Measurements from ENCODE around the gene BBIP1.

The BBIP1 gene

GRCh38 chr10:110852947-110853346 is 66.0 kb downstream of the BBIP1 start:
- Histone ChIP-seq H3K4me3 (ENCODE audit: low read depth, low read length) (no peak overlapping the region), H3K27ac (no peak overlapping the region), H3K36me3 (no peaks in the 10 kb centered on the region), H3K27me3 (ENCODE audit: insufficient read depth, low read depth, severe bottlenecking) (no peaks in the 10 kb centered on the region), H3K9me3 (ENCODE audit: severe bottlenecking) (no peaks in the 10 kb centered on the region)
- TF ChIP-seq CTCF (IDR thresholded peaks at IDR 0.05; ENCODE audit: low read depth, low read length) = no peak
- DNase-seq = no peak

GRCh38 chr10:110852255-110852896 is 66.6 kb downstream of the BBIP1 start:
- Histone ChIP-seq H3K27ac (no peak overlapping the region), H3K36me3 (no peaks in the 10 kb centered on the region), H3K4me3 (ENCODE audit: low read depth, low read length) (no peak overlapping the region), H3K9me3 (ENCODE audit: severe bottlenecking) (no peaks in the 10 kb centered on the region), H3K27me3 (ENCODE audit: insufficient read depth, low read depth, severe bottlenecking) (no peaks in the 10 kb centered on the region)
- peak; percentile 35 for DNase-seq
- no peak for TF ChIP-seq CTCF (IDR thresholded peaks at IDR 0.05; ENCODE audit: low read depth, low read length)

- no peaks in the 10 kb centered on the region for H3K9me3 ChIP-seq (ENCODE audit: severe bottlenecking)
- DNase-seq = no peak
- TF ChIP-seq CTCF (IDR thresholded peaks at IDR 0.05; ENCODE audit: low read depth, low read length) = no peak
- no peak overlapping the region for H3K4me3 ChIP-seq (ENCODE audit: low read depth, low read length)
- no peak overlapping the region for H3K27ac ChIP-seq
- no peaks in the 10 kb centered on the region for H3K27me3 ChIP-seq (ENCODE audit: insufficient read depth, low read depth, severe bottlenecking)
- no peaks in the 10 kb centered on the region for H3K36me3 ChIP-seq
These were observed 67.9 kb downstream of the BBIP1 start for GRCh38 chr10:110851020-110851612.

DNA sequence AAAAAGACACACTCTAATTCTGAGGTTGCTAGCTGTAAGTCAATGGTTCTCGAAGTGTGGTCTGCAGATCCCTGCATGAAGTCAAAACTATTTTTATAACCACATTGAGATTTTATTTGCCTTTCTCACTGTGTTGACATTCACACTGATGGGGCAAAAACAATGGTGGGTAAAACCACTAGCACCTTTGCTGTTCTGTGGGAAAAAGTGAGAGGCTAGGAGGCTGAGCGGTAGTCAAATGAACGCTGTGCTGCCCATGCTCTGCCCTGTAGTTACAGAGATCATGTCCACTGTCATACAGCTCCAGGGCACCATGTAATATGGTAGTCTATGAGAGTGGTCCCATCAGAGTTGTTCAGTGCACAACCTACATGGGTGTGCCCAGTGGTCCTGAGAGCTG is 68.9 kb downstream of the BBIP1 start:
- TF ChIP-seq CTCF (IDR thresholded peaks at IDR 0.05; ENCODE audit: low read depth, low read length) = no peak
- Histone ChIP-seq H3K4me3 (ENCODE audit: low read depth, low read length) (no peak overlapping the region), H3K27me3 (ENCODE audit: insufficient read depth, low read depth, severe bottlenecking) (no peaks in the 10 kb centered on the region), H3K9me3 (ENCODE audit: severe bottlenecking) (no peaks in the 10 kb centered on the region), H3K27ac (no peak overlapping the region), H3K36me3 (no peaks in the 10 kb centered on the region)
- DNase-seq = no peak
